ENCODE data around the gene GAS1. TPM values are rescaled to one million over a fixed set of nuclear protein-coding genes. Genes with fewer than 3 reads are reported as not detected.

GAS1 gene
- total and polyA plus RNA-seq, 2 of the 8 experiments (the other 6 are each of a cell fraction or from before 2014, with no cell fraction given): 2.8 to 5.7 TPM

DNA sequence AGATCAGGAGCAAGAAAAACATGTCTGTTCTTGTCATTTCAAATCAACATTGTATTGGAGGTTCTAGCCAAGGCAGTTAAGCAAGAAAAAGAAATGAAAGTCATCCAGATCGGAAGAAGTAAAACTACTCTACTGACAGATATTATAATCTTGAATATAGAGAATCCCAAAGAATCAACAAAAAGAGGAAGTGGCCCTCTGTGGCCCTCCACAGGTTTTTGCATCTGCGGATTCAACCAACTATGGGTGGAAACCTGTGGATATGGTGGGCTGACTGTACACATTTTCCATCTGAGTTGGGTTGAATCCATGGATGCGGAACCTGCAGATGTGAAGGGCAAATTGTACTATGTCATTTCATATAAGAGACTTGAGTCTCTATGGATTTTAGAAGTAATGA, 35.1 kb downstream of the GAS1 start:
- H2AK5ac ChIP-seq (ENCODE audit: low read depth, low read length): no peak overlapping the region
- WGBS, 2 experiments (ENCODE audit: extremely low coverage in 1 of 2, insufficient coverage in 1 of 2, insufficient read length in 1 of 2, insufficient replicate concordance in 2 of 2, low coverage in 1 of 2, low lambda C conversion rate in 2 of 2, missing lambda C conversion rate in 1 of 2): 89% methylated on average over 3 of the region's 3 CpGs; no CpG with 5 or more reads in 1 of the 2 experiments
- H2BK12ac ChIP-seq (ENCODE audit: low read depth, low read length): no peak overlapping the region
- no peaks in the 10 kb centered on the region for H3K4me1 ChIP-seq (replicated peaks in 1 of 4; ENCODE audit: control insufficient read depth in 3 of 4, insufficient read depth in 4 of 4, low read length in 3 of 4)
- H3K18ac ChIP-seq (ENCODE audit: extremely low read depth, low read length): no peak overlapping the region
- H3K14ac ChIP-seq (ENCODE audit: insufficient read length): no peak overlapping the region
- TF ChIP-seq, protein P1, sequence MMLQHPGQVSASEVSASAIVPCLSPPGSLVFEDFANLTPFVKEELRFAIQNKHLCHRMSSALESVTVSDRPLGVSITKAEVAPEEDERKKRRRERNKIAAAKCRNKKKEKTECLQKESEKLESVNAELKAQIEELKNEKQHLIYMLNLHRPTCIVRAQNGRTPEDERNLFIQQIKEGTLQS (IDR thresholded peaks at IDR 0.05; ENCODE audit: insufficient read depth, low read depth, low read length): no peak
- no peak for TF ChIP-seq CHD1 (IDR thresholded peaks at IDR 0.05; ENCODE audit: low read depth, low read length)
- TF ChIP-seq ZNF274 (IDR thresholded peaks at IDR 0.05; ENCODE audit: borderline replicate concordance, extremely low read depth, low read length): no peak
- TF ChIP-seq TAF1 (IDR thresholded peaks at IDR 0.05; ENCODE audit: low read depth, low read length): no peak
- no peak overlapping the region for H2BK120ac ChIP-seq (replicated peaks; ENCODE audit: low read depth, low read length)
- no peaks in the 10 kb centered on the region for H3K79me2 ChIP-seq (ENCODE audit: control insufficient read depth in 1 of 2, insufficient read depth in 2 of 2, low read length in 2 of 2)
- CTCF ChIA-PET (ENCODE audit: partially characterized antibody): no interaction called here
- H4K8ac ChIP-seq (ENCODE audit: extremely low read depth, insufficient read depth, low read length): no peak overlapping the region
- H3K36me3 ChIP-seq (ENCODE audit: control insufficient read depth in 2 of 4, insufficient read depth in 4 of 4, low read length in 3 of 4): no peaks in the 10 kb centered on the region
- no peaks in the 10 kb centered on the region for H3K23me2 ChIP-seq (ENCODE audit: low read depth, low read length)
- no peak overlapping the region for H3K56ac ChIP-seq (replicated peaks; ENCODE audit: insufficient read length, low read depth, low read length)
- FAIRE-seq (no peak), DNase-seq (ENCODE audit: low read depth in 1 of 2, low spot score in 2 of 2) (no peak)
- H4K91ac ChIP-seq (replicated peaks; ENCODE audit: insufficient read length, low read length): no peak overlapping the region
- H3K4me3 ChIP-seq (ENCODE audit: extremely low read depth in 1 of 4, insufficient read depth in 2 of 4, low read depth in 3 of 4, low read length in 4 of 4): no peak overlapping the region
- H3K4me2 ChIP-seq (ENCODE audit: insufficient read depth in 1 of 2, low read depth in 2 of 2, low read length in 2 of 2): no peak overlapping the region
- H2BK20ac ChIP-seq (ENCODE audit: low read length): no peak overlapping the region
- H3K9ac ChIP-seq (replicated peaks in 1 of 4; ENCODE audit: extremely low read depth in 1 of 4, low read depth in 3 of 4, low read length in 3 of 4): no peak overlapping the region
- H3K79me1 ChIP-seq (ENCODE audit: low read depth, low read length): no peaks in the 10 kb centered on the region
- H2BK15ac ChIP-seq (ENCODE audit: low read length): no peak overlapping the region
- no peak overlapping the region for H2AFZ ChIP-seq (ENCODE audit: low read length)
- no peaks in the 10 kb centered on the region for H3K27me3 ChIP-seq (replicated peaks in 1 of 4; ENCODE audit: control insufficient read depth in 3 of 4, extremely low read depth in 1 of 4, insufficient read depth in 3 of 4, low read length in 3 of 4)
- no peak overlapping the region for H4K5ac ChIP-seq (ENCODE audit: insufficient read length, low read depth, low read length)
- no peak overlapping the region for H3K4ac ChIP-seq (replicated peaks; ENCODE audit: insufficient read length, low read depth, low read length)
- H4K20me1 ChIP-seq (replicated peaks in 1 of 2; ENCODE audit: control insufficient read depth in 1 of 2, insufficient read depth in 2 of 2, low read length in 2 of 2): no peaks in the 10 kb centered on the region
- no peak overlapping the region for H3K27ac ChIP-seq (ENCODE audit: low read depth, low read length)
- no peak overlapping the region for H3K23ac ChIP-seq (ENCODE audit: insufficient read length)
- peaks cover 6 to 8% of the 10 kb centered on the region in 2 experiments; a peak in 1 of 4 replicates for H3K9me3 ChIP-seq (ENCODE audit: insufficient read depth in 2 of 2, low read depth in 1 of 2, low read length in 1 of 2)
- H2BK5ac ChIP-seq (ENCODE audit: low read depth, low read length): no peak overlapping the region
- POLR2A ChIA-PET (ENCODE audit: partially characterized antibody): no interaction called here
